HG02588 (cell line): ENCODE data around the gene GPR179.

Experiments used
- ATAC-seq: cut with Tn5 transposase; IDR thresholded peaks from one replicate; pipeline ENCODE4 v1.9.1; 2021; ENCODE audit warnings: mild to moderate bottlenecking, moderate library complexity; ENCODE audit not compliant: unreplicated experiment

The GPR179 gene

DNA sequence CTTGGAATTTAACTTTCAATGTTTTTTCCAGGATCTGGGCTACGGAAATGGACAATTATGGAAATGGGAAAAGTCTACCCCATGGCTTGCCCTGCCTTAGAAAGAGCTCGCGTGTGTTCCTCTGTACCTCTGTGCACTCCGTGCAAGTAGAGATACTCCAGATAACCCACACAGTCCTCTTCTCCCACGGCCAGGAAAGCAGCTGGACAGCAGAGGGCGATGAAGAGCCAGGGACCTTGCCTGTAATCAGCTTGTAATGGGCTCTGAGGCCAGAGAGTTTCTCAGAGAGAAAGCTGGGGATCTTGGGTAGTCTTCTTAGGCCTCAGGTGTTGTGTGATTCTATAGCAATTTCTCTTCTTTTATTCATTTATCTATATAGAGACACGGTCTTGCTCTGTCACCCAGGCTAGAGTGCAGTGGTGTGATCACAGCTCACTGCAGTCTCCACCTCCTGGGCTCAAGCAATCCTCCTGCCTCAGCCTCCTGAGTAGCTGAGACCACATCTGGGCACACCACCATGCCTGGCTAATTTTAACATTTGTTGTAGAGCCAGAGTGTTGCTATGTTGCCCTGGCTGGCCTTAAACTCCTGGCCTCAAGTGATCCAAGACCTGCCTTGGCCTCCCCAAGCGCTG, 5.5 kb upstream of the GPR179 start:
- ATAC-seq = no peak

DNA sequence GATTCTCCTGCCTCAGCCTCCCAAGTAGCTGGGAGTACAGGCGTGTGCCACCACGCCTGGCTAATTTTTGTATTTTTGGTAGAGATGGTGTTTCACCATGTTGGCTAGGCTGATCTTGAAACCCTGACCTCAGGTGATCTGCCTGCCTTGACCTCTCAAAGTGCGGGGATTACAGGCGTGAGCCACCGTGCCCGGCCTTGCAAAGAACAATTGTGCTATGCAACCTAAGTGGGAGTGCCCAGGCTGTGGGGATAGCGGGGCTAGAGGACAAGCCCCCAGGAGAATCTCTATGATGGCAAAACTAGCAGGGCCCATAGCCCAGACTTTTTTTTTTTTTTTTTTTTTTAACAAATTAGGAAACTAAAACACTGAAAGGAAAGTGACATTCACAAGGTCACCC, 2.0 kb upstream of the GPR179 start:
- no peak for ATAC-seq

DNA sequence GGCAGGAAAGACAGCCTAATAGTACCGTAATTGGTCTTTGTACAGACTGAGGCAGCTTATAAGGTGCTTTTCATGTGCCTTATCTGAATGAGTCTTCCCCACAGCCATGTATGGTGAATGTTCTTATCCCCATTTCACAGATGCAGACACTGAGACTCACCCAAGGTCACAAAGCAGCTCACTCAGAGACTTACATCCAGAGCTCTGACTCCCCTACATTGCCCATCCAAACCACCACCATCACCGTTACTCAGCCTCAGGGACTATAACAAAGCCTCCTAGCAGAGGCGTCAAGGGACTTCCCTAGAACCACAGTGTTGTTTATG, 627 bp upstream of the GPR179 start:
- no peak for ATAC-seq

DNA sequence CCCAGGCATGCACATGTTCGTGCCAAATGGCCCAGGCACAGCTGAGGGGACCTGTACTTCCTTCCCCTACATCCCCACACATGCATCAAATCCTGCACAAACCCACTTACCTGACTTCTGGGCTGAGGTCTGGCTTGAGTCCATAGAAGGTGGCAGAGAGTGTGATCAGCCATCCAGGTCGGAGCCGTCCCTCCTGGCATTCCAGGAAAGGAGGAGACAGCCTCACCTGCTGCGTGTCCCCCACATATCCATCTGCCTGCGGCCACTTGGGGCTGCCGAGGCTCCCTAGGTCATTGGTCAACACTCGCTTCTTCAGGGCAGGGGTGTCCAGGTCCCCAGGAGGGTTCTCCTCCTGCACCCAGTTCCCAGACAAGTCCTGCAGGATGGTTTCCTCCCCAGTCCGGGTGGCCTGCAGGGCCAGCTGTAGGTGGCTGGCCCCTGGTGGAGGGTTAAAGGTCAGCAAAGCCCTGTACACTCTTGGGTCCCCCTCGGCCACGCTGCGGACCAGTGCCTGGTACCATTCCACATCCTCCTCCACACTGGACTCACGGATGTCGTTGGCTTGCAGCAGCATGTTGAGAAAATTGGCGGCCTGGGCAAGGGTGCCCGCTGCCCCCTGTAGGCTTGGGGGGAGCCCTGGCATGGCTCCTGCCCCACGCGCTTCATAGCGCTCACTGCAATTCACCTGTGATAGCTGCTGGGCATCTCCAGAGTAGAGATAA, 709 bp downstream of the GPR179 start:
- no peak for ATAC-seq

DNA sequence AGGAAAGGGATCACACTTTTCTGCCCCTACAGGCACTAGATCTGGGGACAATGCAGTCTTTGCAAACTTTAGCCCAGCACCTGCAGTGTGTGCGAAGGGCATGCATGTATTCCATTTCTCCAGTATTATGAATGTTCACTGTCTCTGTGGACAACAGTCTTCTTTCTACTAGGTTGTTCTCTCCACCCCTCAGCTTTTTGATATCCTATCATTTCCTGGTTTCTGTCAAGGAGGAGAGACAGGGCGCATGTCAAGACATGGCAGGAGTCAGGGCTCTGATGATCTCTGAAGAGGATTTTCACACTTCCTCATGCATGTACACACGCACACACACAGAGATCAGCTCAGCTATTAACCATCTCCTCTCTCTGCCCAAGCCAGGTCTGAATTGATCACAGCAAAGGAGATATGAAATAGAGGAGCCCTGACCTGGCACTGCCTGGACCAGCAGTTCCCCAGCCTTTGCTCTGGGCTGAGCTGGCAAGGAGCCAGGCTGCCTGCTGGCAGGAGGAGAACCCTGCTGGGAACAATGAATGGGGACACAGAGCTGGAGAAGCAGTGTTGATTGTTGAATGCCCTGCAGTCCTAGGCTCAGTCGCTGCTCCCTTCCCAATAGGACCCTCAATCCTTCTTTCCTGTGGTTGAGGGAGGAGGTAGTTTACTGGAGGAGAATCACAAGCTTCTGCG, 2.6 kb downstream of the GPR179 start:
- ATAC-seq = no peak

DNA sequence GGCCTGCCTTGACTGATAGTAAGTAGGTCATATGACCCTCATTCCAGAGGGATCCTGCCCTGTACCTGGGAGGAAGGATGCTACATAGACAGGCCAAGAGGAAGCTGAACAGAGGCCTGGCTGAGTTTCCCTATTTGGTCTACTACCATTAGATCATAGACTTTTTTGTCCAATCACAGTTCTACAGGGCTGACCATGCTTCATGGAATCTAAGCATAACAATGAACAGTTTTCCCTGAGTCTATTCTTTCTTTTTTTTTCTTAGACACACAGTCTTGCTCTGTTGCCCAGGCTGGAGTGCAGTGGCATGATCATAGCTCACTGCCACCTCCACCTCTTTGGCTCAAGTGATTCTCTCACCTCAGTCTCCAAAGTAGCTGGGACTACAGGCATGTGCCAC, 3.9 kb downstream of the GPR179 start:
- no peak for ATAC-seq

DNA sequence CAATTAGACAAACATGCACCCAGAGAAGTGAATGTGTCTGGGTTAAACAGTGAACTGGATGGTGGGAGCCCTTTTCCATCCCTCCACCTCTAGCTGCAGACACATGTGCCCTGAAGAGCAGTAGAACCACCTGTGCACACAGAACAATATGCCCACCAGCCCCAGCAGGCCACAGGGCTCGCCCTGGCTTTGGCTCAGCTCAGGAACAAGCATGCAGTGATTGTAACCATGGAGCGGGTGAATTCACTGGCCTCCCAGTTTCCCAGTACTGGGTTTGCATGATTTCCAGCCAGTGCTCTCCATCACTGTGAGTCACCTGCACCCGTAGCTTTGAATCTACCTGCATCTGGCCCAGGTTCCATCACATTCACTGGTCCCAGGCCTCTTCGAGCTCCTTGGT, 5.2 kb downstream of the GPR179 start:
- ATAC-seq = no peak

DNA sequence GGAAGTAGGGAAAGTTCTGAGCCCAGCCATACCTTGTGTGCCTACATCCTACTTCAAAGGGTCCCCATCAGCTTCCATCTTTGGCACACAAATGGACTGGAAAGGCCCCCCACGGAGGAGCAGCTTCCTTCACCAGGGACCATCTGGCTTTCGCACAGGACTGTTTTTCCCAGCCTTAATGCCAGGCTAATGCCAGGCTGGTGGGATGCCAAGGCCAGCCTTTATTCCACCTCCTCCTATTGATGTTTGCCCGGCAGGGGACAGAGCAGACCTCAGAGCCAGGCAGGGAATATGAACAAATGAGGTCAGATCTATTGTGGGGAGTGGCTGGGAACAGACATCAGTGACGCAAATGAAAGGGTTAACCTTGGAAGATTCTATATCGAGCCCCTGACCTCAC, 5.7 kb downstream of the GPR179 start:
- no peak for ATAC-seq

DNA sequence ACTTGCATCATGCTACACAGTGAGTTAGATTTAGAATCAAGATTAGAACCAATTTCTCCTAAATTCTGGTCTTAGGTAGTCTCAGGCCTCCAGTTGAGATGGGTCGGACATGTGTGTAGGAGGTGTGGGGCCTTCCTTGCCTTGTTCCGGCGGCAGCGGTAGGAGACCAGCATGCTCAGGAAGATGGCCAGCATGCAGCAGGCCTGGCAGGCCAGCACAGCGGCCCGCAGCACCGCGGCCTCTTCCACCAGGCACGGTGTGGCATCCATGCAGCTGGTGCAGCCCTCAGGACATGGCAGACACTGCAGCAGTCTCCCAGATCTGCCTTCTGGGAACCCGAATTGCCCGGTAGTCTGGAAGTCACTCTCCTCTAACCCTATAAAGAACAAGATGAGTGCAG, 6.9 kb downstream of the GPR179 start:
- ATAC-seq = no peak

DNA sequence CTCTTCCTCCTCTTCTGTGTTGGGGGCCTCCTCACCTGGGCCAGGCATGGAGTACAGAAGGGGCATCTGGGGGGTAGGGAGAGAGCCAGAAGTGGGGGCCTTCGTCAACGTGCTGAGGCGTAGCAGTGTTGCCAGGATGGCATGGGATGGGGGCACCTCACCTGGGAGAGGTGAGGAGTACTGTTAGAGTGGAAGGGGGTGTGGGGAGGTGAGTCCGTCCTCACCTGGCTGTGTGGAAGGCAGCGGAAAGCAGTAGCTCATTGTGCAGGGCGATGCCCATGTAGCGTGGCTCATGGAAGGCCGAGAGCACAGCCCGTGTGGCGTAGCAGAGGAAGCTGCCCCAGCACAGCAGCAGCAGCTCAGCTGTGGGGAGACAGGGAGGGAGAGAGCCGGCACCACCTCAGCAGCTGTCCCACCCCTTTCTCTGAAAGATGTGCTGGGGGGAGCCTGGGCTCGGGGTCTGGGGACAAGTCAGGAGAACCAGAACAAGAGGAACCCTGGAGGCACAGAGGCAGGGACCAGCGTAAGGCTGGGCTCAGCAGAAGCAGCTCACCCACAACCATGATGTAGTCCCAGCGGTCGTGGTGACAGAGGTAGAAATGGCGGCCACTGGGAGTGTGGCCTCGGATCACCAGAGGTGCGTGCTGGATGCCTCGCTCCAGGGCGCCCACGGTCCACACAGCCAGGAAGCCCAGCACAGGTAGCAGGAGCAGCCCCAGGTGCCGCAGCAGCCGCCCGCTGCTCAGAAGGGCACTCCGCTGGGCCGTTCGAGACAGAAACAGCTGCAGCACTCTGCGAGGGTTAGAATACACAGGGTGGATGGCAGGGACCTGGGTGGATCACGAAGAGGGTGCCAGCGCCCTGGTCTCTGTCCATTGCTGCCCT, 9.0 kb downstream of the GPR179 start:
- no peak for ATAC-seq

DNA sequence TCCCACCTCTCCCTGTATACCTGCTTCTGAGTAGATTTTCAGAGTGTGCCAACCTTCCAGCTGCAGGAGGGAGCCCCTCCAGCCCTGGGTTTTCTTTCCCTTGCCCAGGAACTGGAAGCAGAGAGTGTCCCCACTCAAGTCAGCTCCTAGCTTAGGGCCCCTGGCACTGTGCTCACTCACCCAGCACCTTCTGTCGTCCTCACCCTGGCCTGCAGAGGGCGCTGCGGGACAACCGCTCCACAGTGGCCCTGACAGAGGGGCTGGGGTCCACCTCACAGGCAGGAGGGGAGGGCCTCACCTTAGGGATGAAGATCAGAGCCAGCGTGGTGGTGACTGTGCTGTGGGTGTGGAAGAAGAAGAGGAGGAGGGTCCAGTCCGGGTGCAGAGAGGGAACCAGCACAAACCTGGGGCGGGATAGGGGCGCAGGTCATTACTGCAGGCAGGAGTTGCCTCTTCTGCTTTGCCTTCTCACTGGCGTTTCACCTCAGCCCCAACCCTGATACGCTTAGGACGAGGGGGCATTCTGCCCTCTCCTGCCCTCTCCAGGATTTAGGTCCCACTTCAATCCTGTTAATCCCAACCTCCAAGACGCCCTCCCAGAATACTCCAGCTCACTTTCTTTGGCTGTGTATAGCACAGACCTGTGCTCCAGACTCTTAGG, 10.0 kb downstream of the GPR179 start:
- no peak for ATAC-seq

DNA sequence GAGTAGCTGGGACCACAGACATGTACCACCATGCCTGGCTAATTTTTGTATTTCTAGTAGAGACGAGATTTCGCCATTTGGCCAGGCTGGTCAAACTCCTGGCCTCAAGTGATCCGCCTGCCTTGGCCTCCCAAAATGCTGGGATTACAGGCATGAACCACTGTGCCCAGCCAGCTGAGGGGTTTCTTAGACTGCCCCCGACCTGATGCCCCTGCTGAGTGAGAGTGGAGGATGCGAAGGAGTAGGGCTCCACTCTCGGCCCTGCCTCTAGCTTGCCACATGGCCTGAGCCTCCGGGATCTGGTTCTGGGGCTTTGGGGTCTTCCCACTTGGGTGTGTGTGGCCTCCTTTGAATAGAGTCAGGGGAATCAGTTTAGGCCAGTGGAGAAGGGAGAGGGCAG, 11.0 kb downstream of the GPR179 start:
- no peak for ATAC-seq

DNA sequence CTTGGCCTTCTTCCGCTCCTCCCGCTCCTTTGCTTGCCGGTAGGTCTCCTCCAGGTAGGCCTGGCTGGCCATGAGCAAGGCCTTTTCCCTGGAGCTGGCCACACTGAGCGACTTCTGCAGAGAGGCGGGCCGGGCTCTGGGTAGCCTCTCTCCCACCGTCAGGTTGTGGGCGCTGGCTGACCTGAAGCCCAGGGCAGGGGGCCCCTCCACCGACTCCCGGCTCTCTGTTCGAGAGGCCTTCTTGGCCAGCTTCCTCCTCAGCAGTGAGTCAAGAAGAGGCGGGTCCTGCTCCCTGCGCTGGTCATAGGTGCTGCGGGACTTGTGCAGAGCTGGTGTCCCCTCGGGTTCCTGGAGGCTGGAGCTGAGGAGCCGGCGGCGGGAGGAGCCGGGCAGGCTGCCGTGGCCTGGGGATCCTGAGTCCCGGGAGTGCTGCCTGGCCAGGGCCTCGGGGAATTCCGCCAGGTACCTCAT, 12.8 kb downstream of the GPR179 start:
- no peak for ATAC-seq

DNA sequence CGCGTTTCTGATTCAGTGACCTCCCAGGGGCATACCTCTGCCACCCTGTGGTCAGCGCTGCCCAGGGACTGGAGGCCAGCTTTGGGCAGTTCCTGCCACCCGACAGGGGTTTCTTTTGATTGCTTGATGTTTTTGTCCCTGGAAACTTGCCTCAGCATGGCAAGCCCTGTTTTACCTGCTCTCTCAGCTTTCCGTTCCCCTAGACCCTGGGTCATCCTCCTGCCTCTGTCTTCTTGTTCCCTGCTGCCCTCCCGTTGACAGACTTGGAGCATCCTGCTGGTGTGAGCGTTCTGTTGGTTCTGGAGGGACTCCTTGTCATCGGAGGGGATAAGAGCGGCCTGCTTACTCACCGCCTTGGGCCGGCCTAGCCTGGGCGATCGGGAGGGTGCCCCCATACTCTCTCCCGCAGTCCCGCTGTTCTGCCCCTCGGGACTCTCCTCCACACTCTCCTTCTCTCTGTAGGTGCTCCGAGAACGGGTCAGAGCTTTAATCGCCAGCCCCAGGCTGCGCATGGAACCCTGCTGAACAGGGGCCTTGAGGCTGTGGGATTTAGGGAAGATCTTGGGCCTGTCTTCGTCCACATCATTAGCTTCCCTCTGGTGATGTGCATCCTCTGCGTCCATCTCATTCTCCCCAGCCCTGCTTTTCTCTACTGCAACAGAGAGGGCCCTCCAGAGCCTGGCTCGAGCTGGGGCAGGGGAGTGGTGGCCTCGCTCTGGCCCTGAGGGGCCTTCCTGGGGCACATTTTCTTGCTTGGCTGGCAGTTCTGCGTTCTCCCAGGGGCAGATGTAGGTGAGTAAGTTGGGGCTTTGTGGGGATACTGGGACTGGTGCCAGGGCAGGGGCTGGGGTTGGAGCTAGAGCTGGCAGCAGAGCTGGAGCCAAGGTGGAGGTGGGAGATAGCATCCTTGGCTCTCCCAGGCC, 13.7 kb downstream of the GPR179 start:
- no peak for ATAC-seq

DNA sequence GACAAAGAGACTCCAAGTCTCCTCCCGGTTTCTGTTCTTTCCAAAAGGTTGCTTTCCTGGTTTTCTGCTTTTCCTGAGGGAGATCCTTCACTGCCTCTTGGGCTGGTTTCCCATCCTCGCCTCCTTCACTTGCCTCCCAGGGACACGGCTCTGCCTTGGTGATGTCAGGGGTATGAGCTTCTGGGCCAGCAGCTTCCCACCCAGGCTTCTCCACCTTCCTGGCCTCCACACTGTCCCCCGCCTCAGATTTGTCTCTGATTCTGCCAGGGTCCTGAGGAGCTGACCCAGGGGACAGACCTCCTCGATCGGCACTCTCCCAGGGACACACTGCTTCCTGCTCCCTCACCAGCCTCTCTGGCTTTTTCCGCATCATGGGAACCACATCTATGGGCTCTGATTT, 14.5 kb downstream of the GPR179 start:
- ATAC-seq = no peak

DNA sequence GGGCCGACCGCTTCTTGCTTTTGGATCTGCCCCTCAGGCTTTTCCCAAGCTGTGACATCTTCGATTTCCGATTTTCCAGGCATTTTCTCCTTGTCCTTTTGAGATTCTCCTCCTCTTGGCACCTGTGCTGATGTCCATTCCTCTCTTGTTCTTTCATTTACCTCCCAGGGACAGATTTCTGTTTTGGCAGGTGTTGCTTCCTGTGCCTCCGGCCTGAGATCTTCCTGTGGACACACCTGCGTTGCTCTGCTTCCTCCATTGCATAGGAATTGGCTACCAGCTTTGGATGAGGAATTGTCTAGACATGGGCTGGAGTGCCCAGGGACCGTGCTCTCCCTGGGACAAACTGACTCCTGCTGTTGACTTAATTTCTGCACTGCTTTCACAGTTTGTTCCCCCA, 15.1 kb downstream of the GPR179 start:
- no peak for ATAC-seq

DNA sequence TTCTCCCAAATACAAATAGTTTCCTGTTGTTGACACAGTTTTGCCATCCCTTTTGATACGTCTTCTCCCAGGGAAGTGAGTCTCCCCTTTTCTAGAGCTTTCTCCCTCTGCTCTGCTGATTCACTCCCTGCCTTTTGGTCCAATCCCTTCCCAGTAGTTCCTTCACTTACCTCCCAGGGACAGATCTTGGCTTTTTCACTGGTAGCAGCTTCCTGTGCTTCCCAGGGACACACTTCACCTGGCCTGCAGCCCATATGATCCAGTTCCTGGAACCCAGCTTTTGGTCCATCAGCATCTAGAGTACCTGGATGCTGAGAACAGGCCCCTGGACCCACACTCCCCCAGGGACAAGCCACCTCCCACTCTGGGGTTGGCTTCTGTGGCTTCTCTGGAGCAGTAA, 15.8 kb downstream of the GPR179 start:
- ATAC-seq = no peak

DNA sequence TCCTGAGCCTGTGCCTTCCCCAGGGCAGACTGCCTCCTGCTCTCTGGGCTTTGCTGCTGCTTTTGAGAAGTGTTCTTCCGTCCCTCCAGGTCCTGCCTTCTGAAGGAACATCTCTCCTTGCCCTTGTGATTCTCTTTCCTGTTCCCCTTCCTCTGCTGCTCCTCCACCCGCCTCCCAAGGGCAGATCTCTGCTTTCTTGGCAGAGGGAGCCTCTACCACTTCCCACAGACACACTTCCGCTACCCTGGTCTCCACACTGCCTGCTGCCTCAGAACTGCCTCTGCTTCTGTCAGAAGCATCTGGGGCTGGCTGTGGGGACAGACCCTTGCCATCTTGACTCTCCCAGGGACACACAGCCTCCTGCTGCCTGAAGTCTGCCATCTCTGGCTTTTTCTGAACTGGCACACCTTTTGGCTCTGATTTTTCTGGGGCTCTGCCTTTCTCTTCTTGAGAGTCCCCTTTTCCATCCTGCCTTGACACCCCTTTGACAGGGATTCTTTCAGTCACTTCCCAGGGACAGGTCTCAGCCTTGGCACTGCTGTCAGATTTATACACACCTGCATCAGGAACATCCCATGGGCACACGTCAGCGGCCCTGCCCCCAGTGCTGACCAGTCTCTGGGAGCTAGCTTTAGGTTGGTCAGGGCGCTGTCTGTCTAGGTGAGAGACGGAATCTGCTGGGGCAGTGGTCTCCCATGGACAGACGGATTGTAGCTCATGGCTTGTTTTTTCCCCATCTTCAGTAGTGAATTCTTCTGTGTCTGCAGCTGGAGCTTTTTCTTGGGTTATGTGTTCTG, 16.6 kb downstream of the GPR179 start:
- ATAC-seq = no peak
